CMK (cell line): Measurements from ENCODE around the gene SYMPK.

Experiments
- DNase-seq: peaks from one replicate; pipeline ENCODE4 v3.0.0-alpha.2; 2010; ENCODE audit warnings: low read depth

Gene SYMPK

GRCh38 chr19:45825263-45825605 lies 37.7 kb downstream of the SYMPK start:
- no peak for DNase-seq

GRCh38 chr19:45824531-45825262 lies 38.2 kb downstream of the SYMPK start:
- DNase-seq, result no peak

GRCh38 chr19:45824041-45824471 lies 38.9 kb downstream of the SYMPK start:
- DNase-seq, result no peak

- DNase-seq, result no peak
Measured at GRCh38 chr19:45823182-45823581, 39.8 kb downstream of the SYMPK start.

GRCh38 chr19:45822716-45823115 lies 40.2 kb downstream of the SYMPK start:
- no peak for DNase-seq

GRCh38 chr19:45821570-45821969 lies 41.4 kb downstream of the SYMPK start:
- no peak for DNase-seq

- DNase-seq, result no peak
Measured at GRCh38 chr19:45821103-45821521, 41.8 kb downstream of the SYMPK start.

GRCh38 chr19:45820413-45821102 lies 42.4 kb downstream of the SYMPK start:
- no peak for DNase-seq

GRCh38 chr19:45819769-45820168 lies 43.2 kb downstream of the SYMPK start:
- no peak for DNase-seq

GRCh38 chr19:45817725-45818301 lies 45.1 kb downstream of the SYMPK start:
- no peak for DNase-seq

GRCh38 chr19:45817010-45817724 lies 45.8 kb downstream of the SYMPK start:
- peak; percentile 92 for DNase-seq

GRCh38 chr19:45816236-45817009 lies 46.5 kb downstream of the SYMPK start:
- DNase-seq, result no peak

GRCh38 chr19:45815481-45816216 lies 47.3 kb downstream of the SYMPK start:
- no peak for DNase-seq

GRCh38 chr19:45814851-45815480 lies 48.0 kb downstream of the SYMPK start, which contains the start of gene RSPH6A:
TSS of gene RSPH6A (minus strand) at chr19:45815308. CDS start at chr19:45815176, 132 bp downstream.
- no peak for DNase-seq

- DNase-seq, result no peak
Measured at GRCh38 chr19:45814166-45814780, 48.7 kb downstream of the SYMPK start.

GRCh38 chr19:45812297-45812696 lies 50.6 kb downstream of the SYMPK start:
- no peak for DNase-seq

- no peak for DNase-seq
Measured at GRCh38 chr19:45809643-45810159, 53.2 kb downstream of the SYMPK start.

- no peak for DNase-seq
Measured at GRCh38 chr19:45805719-45806118, 57.2 kb downstream of the SYMPK start.

GRCh38 chr19:45804959-45805230 lies 58.1 kb downstream of the SYMPK start:
- DNase-seq, result no peak
